ENCODE measurements around the gene INIP.
"Not testable (repeated sequence)": the region's sequence is repeated elsewhere in the genome, so short reads cannot be mapped to it uniquely, and the experiment has no call there.

Gene INIP

GRCh38 chr9:112734892-112735291 is 17.0 kb upstream of the INIP start:
- no peak for DNase-seq

GRCh38 chr9:112731971-112732370 is 14.1 kb upstream of the INIP start:
- no peak for DNase-seq

- DNase-seq = no peak
These were observed 10.5 kb upstream of the INIP start for GRCh38 chr9:112728401-112728800.

GRCh38 chr9:112726428-112726827 is 8.5 kb upstream of the INIP start:
- DNase-seq = no peak

DNA sequence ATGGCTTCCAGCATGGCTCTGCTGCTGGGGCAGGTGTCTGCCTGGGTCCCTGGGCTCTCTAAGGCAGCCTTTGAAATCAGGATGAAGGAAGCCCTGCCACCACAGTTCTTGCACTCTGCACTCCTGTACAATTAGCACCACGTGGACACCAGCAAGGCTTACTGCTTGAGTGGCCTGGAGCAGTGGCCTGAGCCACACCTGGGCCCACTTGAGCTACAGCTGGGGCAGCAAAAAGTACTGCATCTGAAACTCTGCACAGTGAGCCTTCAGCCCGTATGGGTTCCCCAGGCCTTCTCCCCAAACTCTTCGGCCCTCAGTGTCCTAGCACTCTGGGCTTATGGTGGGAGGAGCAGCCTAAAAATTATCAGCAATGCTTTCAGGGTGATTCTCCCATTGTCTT is 8.0 kb upstream of the INIP start:
- no peak for DNase-seq

GRCh38 chr9:112722749-112723148 is 4.8 kb upstream of the INIP start:
- not testable (repeated sequence) for DNase-seq

DNA sequence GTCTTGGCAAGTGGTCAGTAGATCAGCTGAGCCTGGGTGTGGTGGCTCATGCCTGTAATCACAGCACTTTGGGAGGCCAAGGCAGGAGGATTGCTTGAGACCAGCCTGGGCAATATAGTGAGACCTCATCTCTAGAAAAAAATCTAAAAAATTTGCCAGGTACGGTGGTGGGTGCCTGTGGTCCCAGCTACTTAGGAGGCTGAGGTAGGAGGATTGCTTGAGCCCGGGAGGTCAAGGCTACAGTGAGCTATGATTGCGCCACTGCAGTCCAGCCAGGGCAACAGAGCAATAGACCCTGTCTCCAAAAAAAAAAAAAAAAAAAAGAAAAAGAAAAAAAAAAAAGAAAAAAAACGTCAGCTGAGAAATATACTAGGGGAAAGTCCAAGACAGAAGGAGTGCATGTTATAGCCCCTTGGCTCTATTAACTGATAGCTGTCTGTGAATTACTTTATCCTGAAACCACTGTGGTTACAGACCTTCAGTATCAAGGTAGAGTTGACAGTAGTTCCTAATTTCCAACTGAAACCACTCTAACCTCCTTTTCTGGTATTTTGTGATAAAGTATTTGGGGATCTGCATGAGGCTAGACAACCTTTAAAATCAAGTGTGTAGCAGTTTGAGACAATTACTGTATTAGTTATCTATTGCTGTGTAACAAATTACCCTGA is 2.3 kb upstream of the INIP start:
- DNase-seq = no peak

- DNase-seq = no peak
These were observed 1.8 kb upstream of the INIP start for GRCh38 chr9:112719696-112720095.

DNA sequence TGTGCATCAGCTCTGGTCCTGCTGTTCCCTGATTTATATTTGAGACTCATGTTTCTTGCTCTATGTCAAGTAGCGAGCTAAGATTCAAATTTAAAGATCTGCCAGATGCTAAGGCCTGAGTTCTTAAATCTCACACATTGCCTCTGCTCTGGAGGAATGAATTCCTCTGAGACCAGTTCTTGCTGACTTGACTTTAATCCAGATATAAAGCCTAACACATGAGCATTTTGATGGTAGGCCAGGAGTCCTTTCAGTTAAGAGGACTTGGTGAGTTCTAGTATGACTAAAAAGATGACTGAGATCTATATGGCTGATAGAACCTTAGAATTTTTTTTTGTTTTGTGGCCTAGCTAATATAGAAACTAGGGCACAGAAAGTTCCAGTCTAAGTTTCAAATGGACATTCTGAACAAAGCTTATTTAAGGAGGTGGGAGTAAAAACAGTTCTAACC is 1.3 kb upstream of the INIP start:
- no peak for DNase-seq

DNA sequence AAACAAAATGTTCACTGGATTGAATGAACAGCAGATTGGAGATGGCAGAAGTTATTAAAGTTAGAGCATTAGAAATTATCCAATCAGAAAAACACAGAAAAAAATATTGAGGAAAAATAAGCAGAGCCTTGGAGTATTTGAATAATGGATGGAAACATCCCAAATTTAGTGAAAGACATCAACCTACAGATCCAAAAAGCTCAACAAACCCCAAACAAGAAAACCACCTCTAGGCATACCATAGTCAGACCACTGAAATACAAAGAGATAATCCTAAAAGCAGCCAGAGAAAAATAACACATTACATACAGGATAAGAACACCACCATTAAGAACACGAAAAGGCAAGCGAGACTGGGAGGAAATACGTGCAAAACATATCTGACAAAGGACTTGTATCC is 5.2 kb downstream of the INIP start:
- DNase-seq = no peak

DNA sequence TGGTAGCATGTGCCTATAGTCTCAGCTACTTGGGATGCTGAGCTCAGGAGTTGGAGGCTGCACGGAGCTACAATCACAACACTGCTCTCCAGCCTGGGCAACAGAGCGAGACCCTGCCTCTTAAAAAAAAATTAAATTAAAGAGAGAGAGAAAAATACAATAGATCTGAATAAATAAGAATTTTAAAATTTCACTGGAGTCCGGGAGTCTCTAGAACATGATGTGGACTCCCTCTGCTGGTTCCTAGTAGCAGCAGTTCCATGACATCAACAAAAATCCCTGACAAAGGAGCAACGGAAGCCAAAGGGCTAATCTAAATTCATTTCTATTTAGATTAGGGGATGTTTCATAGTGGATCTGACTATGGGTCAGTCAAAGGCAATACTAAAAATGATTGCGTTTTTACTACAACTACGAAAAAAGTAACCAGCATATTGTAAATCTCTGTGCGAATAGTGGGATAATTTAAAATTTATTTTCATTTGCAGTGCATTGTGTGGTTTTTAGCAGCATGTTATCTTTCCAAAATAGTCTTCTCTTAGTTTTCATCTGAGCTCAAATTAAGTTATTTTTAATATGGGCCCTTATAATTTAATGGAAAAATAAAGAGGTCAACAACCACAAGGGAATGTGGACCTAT is 6.7 kb downstream of the INIP start:
- DNase-seq = peak; percentile 32

GRCh38 chr9:112705768-112706427 is 12.0 kb downstream of the INIP start:
- no peak for DNase-seq

DNA sequence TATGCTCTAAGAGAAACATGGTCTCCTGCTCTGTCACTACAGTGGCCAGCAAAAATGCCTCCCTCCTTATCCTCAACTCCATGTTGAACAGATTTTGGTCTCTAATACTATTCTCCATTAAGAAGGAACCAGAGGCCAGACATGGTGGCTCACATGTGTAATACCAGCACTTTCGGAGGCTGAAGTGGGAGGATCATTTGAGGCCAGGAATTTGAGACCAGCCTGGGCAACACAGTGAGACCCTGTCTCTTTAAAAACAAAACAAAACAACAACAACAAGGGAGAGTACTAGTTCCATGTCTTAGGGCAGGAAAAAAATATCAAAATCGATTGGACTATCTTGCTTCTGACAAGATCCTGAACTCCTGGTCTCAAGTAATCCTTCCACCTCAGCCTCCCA is 14.6 kb downstream of the INIP start:
- DNase-seq = no peak

DNA sequence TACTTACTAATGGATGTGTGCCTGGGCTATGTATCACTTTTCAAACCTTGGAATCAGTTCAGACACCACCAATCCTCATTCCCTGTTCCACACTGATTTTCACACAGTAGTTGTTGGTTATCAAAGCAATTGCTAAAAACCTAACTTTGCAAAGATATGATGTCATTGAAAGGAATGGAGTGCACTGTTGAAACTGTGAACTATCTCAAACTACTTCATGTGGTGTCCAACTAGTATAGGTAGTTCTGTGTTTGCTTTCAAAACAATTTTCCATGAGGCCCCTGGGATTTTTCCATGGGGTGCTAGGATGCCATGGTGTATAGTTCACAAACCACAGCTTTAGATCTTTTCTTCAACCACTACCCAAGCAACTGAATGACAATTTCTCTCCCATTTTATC is 17.8 kb downstream of the INIP start:
- DNase-seq = no peak

- no peak for DNase-seq
These were observed 18.7 kb downstream of the INIP start for GRCh38 chr9:112699230-112699629.

DNA sequence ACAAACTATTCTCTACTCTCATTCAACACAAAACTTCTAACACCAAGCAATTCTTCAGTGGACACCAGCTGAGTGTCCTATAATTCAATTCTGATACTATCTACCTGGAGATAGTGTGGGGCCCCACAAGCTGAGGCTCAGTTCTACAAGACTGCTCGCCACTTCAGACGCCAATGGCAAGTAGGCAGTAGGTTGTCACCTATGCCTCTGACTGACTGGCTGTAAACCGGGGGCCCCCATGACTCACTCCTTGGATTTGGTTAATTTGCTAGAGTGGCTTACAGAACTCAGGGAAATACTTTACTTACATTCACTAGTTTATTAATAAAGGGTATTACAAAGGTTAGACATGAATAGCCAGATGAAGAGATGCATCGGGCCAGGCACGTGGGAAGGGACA is 21.5 kb downstream of the INIP start:
- DNase-seq = no peak

GRCh38 chr9:112694706-112695555 is 23.0 kb downstream of the INIP start:
- DNase-seq = no peak

- no peak for DNase-seq
These were observed 28.7 kb downstream of the INIP start for GRCh38 chr9:112689161-112689740.

DNA sequence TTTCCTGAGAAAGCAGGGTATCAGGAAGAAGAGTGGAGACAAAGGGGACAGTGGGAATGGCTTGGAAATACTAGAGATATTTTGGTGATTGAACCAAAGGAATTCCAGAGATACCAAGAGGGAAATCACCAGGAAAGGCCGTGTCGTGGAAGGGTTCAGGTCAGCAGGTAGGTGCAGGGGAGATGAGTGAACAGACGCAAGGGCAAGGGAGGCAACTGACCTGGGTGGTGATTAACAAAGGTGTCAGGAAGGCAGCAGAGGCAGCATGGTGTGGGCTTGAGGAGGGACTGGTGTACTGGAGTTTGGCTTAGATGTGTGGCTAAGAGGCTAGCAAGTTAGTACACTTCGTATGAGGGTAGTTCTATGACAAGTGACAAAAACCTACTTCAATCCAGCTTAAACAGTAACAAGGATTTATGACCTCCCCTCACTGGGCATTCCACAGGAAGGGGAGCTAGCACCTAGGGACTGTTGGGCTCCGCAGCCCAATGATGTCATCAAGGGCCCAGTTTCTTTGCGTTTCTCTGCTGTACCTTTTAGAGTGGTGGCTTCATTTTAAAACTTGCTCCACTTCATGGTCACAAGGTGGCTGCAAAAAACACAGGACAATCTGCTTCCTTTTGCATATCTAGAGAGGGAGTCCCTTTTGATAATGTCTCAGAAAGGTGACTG is 37.0 kb downstream of the INIP start:
- DNase-seq = no peak

GRCh38 chr9:112677040-112677439 is 40.9 kb downstream of the INIP start:
- DNase-seq = no peak

- DNase-seq = not testable (repeated sequence)
These were observed 44.7 kb downstream of the INIP start for GRCh38 chr9:112673221-112673620.

DNA sequence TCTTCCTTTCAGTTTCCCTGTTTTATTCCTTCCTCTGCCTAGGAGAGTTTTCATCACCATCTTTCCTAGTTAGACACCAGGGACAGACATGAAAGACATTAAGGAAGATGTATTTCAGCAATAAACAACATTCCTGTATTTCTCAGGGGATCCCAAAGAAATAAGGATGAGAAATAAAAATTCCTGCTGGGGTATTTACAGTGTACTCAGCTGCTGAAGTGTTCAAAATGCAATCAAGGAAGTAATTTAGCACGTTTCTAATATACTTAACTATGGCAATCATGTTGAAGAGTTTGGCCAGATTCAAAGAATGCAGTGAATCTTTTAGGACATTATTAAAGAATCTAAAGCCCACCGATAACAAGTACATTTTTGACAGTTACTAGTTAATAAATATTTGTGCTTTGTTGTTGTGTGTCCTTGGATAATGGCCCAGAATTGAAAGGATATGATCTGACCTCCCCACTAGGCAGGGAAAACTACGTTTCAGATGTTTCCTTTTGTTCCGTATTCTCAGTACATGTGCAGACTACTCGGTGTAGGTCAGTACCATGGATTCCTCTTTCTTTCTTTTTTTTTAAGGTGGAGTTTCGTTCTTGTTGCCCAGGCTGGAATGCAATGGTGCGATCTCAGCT is 46.8 kb downstream of the INIP start:
- DNase-seq = no peak

Data from suppressor macrophage treated with lipopolysaccharide for 4 hours (primary cell).